ENCODE measurements around the gene SIGLECL1.

The SIGLECL1 gene

GRCh38 chr19:51297406-51297805, 46.5 kb downstream of the SIGLECL1 start:
- DNase-seq: no peak

- no peak for DNase-seq
These were observed 50.4 kb downstream of the SIGLECL1 start for GRCh38 chr19:51301266-51301665.

- no peak for DNase-seq
These were observed 54.6 kb downstream of the SIGLECL1 start for GRCh38 chr19:51305479-51305878.

- no peak for DNase-seq
These were observed 60.7 kb downstream of the SIGLECL1 start, which contains the start of gene IGLON5 for GRCh38 chr19:51311351-51312257. Gene IGLON5 (plus strand): TSS chr19:51311644. CDS start chr19:51311848, 204 bp downstream.

- DNase-seq: no peak
These were observed 65.8 kb downstream of the SIGLECL1 start for GRCh38 chr19:51316688-51317087.

- DNase-seq: no peak
These were observed 66.5 kb downstream of the SIGLECL1 start for GRCh38 chr19:51317376-51317775.

- no peak for DNase-seq
These were observed 67.1 kb downstream of the SIGLECL1 start for GRCh38 chr19:51317968-51318367.
